SK-N-MC (cell line): ENCODE measurements around the gene MALRD1.

ENCODE experiments used
- EZH2 ChIP-seq: fragments of 200-600 bp; sonication (generic); IDR thresholded peaks from one replicate; pipeline ENCODE4 v1.6.1; 2017; ENCODE audit warnings: antibody characterized with exemption
- FOXP2 ChIP-seq: optimal IDR thresholded peaks from 2 replicates; pipeline ENCODE3; 2011; ENCODE audit warnings: mild to moderate bottlenecking, moderate library complexity; ENCODE audit not compliant: insufficient read depth; ENCODE audit errors: extremely low read length, control extremely low read depth
- POLR2AphosphoS5 ChIP-seq: IDR thresholded peaks from 2 replicates; pipeline ENCODE4 v1.6.1; 2012; ENCODE audit warnings: mild to moderate bottlenecking, low read depth, low read length, borderline replicate concordance

GRCh38 chr10:19204246-19204917 lies 155.8 kb downstream of the MALRD1 start:
- no peak for TF ChIP-seq POLR2AphosphoS5
- TF ChIP-seq EZH2: no peak
- no peak for TF ChIP-seq FOXP2
